Loucy (cell line): ENCODE data around the gene CKLF.
"Not testable (repeated sequence)": the region's sequence is repeated elsewhere in the genome, so short reads cannot be mapped to it uniquely, and the experiment has no call there.

Experiments
- EZH2phosphoT487 ChIP-seq: fragments of 200-600 bp; IDR thresholded peaks from 2 replicates; pipeline ENCODE4 v1.6.1; 2018; ENCODE audit warnings: antibody characterized with exemption, mild to moderate bottlenecking, moderate library complexity, borderline replicate concordance
- TF ChIP-seq, protein P1 (sequence below): fragments of 200-600 bp; sonication (generic); conservative IDR thresholded peaks from 2 replicates; pipeline ENCODE4 v1.5.1; 2014; ENCODE audit warnings: mild to moderate bottlenecking, antibody characterized with exemption, low read length

DNA sequence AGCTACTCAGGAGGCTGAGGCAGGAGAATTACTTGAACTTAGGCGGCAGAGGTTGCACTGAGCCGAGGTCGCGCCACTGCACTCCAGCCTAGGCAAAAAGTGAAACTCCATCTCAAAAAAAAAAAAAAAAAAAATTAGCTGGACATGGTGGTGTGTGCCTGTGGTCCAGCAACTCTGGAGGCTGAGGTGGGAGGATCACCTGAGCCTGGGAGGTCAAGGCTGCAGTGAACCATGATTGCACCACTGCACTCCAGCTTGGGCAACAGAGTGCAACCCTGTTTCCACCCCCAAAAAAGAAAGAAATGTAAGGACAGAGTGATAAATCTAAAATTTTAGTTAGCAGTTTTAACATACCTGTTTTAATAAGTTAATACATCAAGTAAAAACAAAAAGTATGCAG is 44.2 kb downstream of the CKLF start:
- TF ChIP-seq, protein P1, sequence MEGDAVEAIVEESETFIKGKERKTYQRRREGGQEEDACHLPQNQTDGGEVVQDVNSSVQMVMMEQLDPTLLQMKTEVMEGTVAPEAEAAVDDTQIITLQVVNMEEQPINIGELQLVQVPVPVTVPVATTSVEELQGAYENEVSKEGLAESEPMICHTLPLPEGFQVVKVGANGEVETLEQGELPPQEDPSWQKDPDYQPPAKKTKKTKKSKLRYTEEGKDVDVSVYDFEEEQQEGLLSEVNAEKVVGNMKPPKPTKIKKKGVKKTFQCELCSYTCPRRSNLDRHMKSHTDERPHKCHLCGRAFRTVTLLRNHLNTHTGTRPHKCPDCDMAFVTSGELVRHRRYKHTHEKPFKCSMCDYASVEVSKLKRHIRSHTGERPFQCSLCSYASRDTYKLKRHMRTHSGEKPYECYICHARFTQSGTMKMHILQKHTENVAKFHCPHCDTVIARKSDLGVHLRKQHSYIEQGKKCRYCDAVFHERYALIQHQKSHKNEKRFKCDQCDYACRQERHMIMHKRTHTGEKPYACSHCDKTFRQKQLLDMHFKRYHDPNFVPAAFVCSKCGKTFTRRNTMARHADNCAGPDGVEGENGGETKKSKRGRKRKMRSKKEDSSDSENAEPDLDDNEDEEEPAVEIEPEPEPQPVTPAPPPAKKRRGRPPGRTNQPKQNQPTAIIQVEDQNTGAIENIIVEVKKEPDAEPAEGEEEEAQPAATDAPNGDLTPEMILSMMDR: not testable (repeated sequence)
- not testable (repeated sequence) for TF ChIP-seq EZH2phosphoT487
